ENCODE data around the gene IRF4. TPM values are rescaled to one million over a fixed set of nuclear protein-coding genes. Genes with fewer than 3 reads are reported as not detected.

The IRF4 gene
- total RNA-seq, 4 donors from 2014 or later: 3.5 to 5.8 (median 4.1) TPM

DNA sequence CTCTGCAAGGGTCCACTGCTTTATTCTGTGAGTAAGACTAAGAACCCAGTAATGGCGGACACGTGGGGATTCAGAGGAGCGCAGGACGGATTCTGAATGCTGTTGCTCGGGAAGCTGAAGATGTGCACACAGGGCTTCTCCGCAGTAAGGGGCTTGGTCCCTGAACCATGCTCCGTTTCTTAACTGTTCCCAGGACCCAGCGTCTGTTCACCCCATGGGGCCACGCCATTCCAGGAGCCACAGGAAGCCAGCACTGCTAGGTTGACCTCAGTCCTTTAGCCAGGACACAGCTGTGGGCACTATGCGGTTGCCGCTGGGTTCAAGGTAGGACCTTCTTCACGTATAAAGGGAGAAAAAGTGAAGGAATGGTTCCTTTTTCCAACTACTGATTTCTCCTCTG lies 59.8 kb downstream of the IRF4 start:
- DNase-seq (ENCODE audit: low spot score): no peak
- ATAC-seq (ENCODE audit: low FRiP score): no peak
- TF ChIP-seq, protein P1, sequence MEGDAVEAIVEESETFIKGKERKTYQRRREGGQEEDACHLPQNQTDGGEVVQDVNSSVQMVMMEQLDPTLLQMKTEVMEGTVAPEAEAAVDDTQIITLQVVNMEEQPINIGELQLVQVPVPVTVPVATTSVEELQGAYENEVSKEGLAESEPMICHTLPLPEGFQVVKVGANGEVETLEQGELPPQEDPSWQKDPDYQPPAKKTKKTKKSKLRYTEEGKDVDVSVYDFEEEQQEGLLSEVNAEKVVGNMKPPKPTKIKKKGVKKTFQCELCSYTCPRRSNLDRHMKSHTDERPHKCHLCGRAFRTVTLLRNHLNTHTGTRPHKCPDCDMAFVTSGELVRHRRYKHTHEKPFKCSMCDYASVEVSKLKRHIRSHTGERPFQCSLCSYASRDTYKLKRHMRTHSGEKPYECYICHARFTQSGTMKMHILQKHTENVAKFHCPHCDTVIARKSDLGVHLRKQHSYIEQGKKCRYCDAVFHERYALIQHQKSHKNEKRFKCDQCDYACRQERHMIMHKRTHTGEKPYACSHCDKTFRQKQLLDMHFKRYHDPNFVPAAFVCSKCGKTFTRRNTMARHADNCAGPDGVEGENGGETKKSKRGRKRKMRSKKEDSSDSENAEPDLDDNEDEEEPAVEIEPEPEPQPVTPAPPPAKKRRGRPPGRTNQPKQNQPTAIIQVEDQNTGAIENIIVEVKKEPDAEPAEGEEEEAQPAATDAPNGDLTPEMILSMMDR (IDR thresholded peaks at IDR 0.05): no peak

DNA sequence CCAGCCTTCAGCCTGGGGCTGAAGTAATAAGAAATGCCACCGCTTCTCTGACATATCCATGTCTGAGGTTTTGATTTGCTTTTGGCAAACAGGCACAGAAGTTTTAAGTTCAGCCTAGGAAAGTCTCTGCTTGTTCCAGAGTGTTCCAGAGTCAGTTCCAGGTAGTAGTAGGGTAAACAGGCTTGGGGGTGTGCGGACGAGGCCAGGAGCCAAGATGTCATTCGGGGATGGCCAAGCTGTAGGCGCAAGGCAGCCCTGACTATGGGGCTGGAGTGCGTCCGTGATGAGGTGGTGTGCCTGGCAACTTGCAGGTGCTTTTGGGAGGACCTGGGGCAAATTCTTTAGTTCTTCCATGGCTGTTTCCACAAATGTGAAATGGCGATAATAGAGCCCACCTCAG lies 60.3 kb downstream of the IRF4 start:
- DNase-seq (ENCODE audit: low spot score) (no peak), ATAC-seq (ENCODE audit: low FRiP score) (no peak)
- TF ChIP-seq, protein P1 (IDR thresholded peaks at IDR 0.05): no peak

GRCh38 chr6:452301-453067 lies 60.9 kb downstream of the IRF4 start:
- ATAC-seq (ENCODE audit: low FRiP score): peak; percentile 26
- no peak for DNase-seq (ENCODE audit: low spot score)
- TF ChIP-seq, protein P1 (IDR thresholded peaks at IDR 0.05): no peak

DNA sequence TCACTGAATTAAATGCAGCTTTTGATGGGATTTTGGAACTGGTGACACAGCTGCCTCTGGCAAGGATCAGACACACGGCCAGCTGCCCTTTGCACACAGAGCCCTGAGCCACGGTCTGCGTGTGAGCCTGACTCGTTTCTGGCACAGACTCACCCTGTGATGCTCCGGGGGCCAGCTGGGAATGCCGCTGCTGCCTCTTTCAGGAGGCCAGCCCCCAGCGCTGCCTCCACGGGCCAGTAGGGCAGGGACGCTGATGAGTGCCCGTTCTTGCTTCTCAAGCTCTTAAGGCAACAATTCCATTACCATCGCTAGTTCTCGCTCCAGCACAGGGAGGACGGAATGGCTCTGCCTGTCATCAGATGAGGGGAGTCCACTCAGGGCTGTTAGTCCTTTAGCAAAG lies 61.6 kb downstream of the IRF4 start:
- DNase-seq (ENCODE audit: low spot score) (no peak), ATAC-seq (ENCODE audit: low FRiP score) (peak; percentile 56)
- TF ChIP-seq, protein P1 (IDR thresholded peaks at IDR 0.05): no peak

DNA sequence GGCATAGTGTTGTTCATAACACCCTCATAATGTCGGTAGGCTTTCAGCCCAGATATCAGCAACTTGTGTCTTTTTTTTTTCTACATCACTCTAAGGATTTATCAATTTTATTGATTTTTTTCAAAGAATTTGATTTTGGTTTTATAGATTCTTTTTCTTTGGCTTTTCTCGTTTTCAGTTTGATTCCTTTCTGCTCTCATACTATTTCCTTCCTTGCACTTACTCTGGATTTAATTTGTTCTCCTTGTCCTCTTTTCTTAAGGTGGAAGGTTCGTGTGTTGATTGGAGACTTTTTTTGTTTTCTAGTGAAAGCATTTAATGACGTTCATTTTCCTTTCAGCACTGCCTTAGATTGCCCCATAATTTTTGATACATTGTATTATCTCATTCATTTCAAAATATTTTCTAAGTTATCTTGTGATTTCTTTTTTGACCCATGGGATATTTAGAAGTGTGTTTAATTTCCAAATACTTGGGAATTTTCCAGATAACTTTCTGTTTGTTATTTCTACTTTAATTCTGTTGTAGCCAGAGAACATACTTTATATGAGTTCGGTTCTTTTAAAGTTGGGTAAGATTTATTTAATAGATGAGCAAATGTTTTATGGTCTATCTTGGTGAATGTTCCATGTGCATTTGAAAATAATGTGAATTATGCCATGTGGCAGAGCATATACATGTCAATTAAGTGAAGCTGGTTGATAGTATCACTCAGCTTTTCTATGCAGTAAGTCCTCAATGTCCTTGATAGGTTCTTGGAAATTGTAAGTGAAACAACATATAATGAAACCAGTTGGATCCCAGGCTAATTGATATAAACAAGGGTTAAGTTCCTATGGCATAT lies 62.8 kb downstream of the IRF4 start:
- ATAC-seq (ENCODE audit: low FRiP score): no peak
- no peak for DNase-seq (ENCODE audit: low spot score)

GRCh38 chr6:455006-455585 lies 63.5 kb downstream of the IRF4 start:
- DNase-seq (ENCODE audit: low spot score) (no peak), ATAC-seq (ENCODE audit: low FRiP score) (no peak)

More for the DNA sequence above, 62.8 kb downstream of the IRF4 start:
- TF ChIP-seq, protein P1 (IDR thresholded peaks at IDR 0.05): no peak

More at GRCh38 chr6:455006-455585, 63.5 kb downstream of the IRF4 start:
- TF ChIP-seq, protein P1 (IDR thresholded peaks at IDR 0.05): no peak

Data from omental fat pad (tissue), 4 donors.